B cell (primary cell): ENCODE results near the gene RNF213. TPM values are rescaled to one million over a fixed set of nuclear protein-coding genes. Genes with fewer than 3 reads are reported as not detected.

Source experiments
- ATAC-seq: fragments of 200-7000 bp; cut with Tn5 transposase; one replicate; pipeline ENCODE4 v1.10.0; 2021; ENCODE audit warnings: low read depth, mild to moderate bottlenecking, moderate number of reproducible peaks, moderate library complexity
- CTCF ChIA-PET: fragments of 350-600 bp; sonication (Branson Sonifier 250); formaldehyde crosslinking; loops from one replicate; lab custom pipeline; 2021; ENCODE audit warnings: antibody characterized with exemption, inconsistent platforms; lab: Charles Lee
- POLR2A ChIA-PET: fragments of 350-600 bp; sonication (Branson Sonifier 250); formaldehyde crosslinking; loops from one replicate; lab custom pipeline; 2021; ENCODE audit warnings: antibody characterized with exemption; lab: Charles Lee
- DNase-seq: peaks from one replicate; pipeline ENCODE4 v3.0.0; 2013
- H2AFZ ChIP-seq: 2 replicates; pipeline ENCODE4 v1.6.1; 2012; ENCODE audit warnings: mild to moderate bottlenecking, low read depth, low read length; ENCODE audit not compliant: insufficient read depth, poor library complexity, severe bottlenecking
- H3K27ac ChIP-seq, 2 donors: 1 replicate in 1 of 2; 2 replicates in 1 of 2; pipeline ENCODE4 v1.5.1; 2012 to 2013; ENCODE audit warnings: low read length in 2 of 2, mild to moderate bottlenecking in 2 of 2, moderate library complexity in 1 of 2
- H3K27me3 ChIP-seq, 4 experiments: fragments of 200-600 bp in 1 of 4; sonication (generic) in 1 of 4; replicated peaks in 1 of 4; 1 replicate in 2 of 4; 2 replicates in 2 of 4; pipeline versions ENCODE4 v1.6.1 to v1.7.0; 2013 to 2016; ENCODE audit warnings: low read length in 3 of 4, mild to moderate bottlenecking in 2 of 4, mixed read lengths in 1 of 4, moderate library complexity in 1 of 4; ENCODE audit not compliant: insufficient read depth in 4 of 4, control insufficient read depth in 3 of 4; ENCODE audit errors: control extremely low read depth in 1 of 4
- H3K36me3 ChIP-seq, 2 experiments: replicated peaks in 1 of 2; 1 replicate in 1 of 2; 2 replicates in 1 of 2; pipeline versions ENCODE4 v1.6.1 to v1.7.1; 2013; ENCODE audit warnings: low read length in 1 of 2; ENCODE audit not compliant: insufficient read depth in 2 of 2, control insufficient read depth in 1 of 2; ENCODE audit errors: control extremely low read depth in 1 of 2, extremely low read depth in 1 of 2
- H3K4me1 ChIP-seq, 2 donors: fragments of 200-600 bp in 1 of 2; sonication (generic) in 1 of 2; 1 replicate in 1 of 2; 2 replicates in 1 of 2; pipeline versions ENCODE4 v1.5.1 to v1.6.1; 2013 to 2017; ENCODE audit warnings: low read length in 2 of 2; ENCODE audit not compliant: control insufficient read depth in 2 of 2, insufficient read depth in 2 of 2
- H3K4me2 ChIP-seq: replicated peaks from 2 replicates; pipeline ENCODE3; 2012; ENCODE audit warnings: mild to moderate bottlenecking, low read depth, low read length; ENCODE audit not compliant: poor library complexity, severe bottlenecking
- H3K4me3 ChIP-seq, 5 experiments: fragments of 200-600 bp in 1 of 5; sonication (generic) in 1 of 5; 1 replicate in 3 of 5; 2 replicates in 2 of 5; pipeline versions ENCODE4 v1.5.1 to v1.7.0; 2011 to 2016; ENCODE audit warnings: low read length in 4 of 5, mild to moderate bottlenecking in 4 of 5, low read depth in 2 of 5, control low read depth in 1 of 5, moderate library complexity in 1 of 5; ENCODE audit not compliant: insufficient read depth in 1 of 5; ENCODE audit errors: control extremely low read depth in 1 of 5, extremely low read depth in 1 of 5
- H3K79me2 ChIP-seq: fragments of 200-600 bp; sonication (generic); one replicate; pipeline ENCODE4 v1.6.0; 2016; ENCODE audit warnings: low read length; ENCODE audit not compliant: control insufficient read depth, insufficient read depth
- H3K9ac ChIP-seq: fragments of 200-600 bp; sonication (generic); 2 replicates; pipeline ENCODE4 v1.6.1; 2017; ENCODE audit warnings: mild to moderate bottlenecking, low read length, moderate library complexity
- H3K9me3 ChIP-seq, 3 donors: one replicate each; pipeline versions ENCODE4 v1.6.1 to v1.7.1; 2013; ENCODE audit warnings: low read length in 2 of 3; ENCODE audit not compliant: control insufficient read depth in 2 of 3, insufficient read depth in 1 of 3; ENCODE audit errors: control extremely low read depth in 1 of 3
- H4K20me1 ChIP-seq: 2 replicates; pipeline ENCODE4 v1.6.0; 2012; ENCODE audit warnings: mild to moderate bottlenecking, low read length; ENCODE audit not compliant: insufficient read depth, control insufficient read depth, poor library complexity, severe bottlenecking
- H3K27ac Mint-ChIP-seq: one replicate; pipeline ENCODE4 v1.8.0; 2021; ENCODE audit warnings: mixed read lengths
- H3K27me3 Mint-ChIP-seq: one replicate; pipeline ENCODE4 v1.8.0; 2021; ENCODE audit warnings: mixed read lengths
- H3K4me1 Mint-ChIP-seq: one replicate; pipeline ENCODE4 v1.8.0; 2021; ENCODE audit warnings: mixed read lengths
- H3K4me3 Mint-ChIP-seq: one replicate; pipeline ENCODE4 v1.8.0; 2021; ENCODE audit warnings: mixed read lengths
- H3K9me3 Mint-ChIP-seq: one replicate; pipeline ENCODE4 v1.8.0; 2022; ENCODE audit warnings: mixed read lengths; ENCODE audit not compliant: insufficient read depth
- CTCF ChIP-seq: fragments of 200-600 bp; IDR thresholded peaks from one replicate; pipeline ENCODE4 v1.8.0; 2022; ENCODE audit warnings: antibody characterized with exemption, mild to moderate bottlenecking
- EZH2 ChIP-seq: IDR thresholded peaks from 2 replicates; pipeline ENCODE4 v1.6.1; 2012; ENCODE audit warnings: borderline replicate concordance, low read depth, mild to moderate bottlenecking, moderate library complexity, low read length; ENCODE audit not compliant: insufficient read depth, poor library complexity, severe bottlenecking
- WGBS: methylation state at CpG from one replicate; pipeline ENCODE4 v1.1.5; 2013; ENCODE audit warnings: missing lambda C conversion rate; ENCODE audit not compliant: insufficient coverage; 5-methylcytosine and 5-hydroxymethylcytosine counted together
- intact Hi-C: fragments of 100-400 bp; cut with micrococcal nuclease; formaldehyde crosslinking; loops from one replicate; pipeline ENCODE4 v1.10.0; 2022
- polyA plus RNA-seq: library from polyadenylated mRNA; depleted of rRNA; stranded (reverse); fragments of >200 nt; gene quantifications from 2 replicates; pipeline ENCODE4 v1.2.3, GENCODE V29; 2012
- total RNA-seq, 2 donors: library from RNA; stranded (reverse); fragments of 120-200 nt in 1 of 2; gene quantifications; 1 replicate in 1 of 2; 2 replicates in 1 of 2; pipeline versions ENCODE4 v1.2.3 to v1.2.4, GENCODE V29; 2013 to 2022

Gene RNF213
- total and polyA plus RNA-seq, 2 donors (not counting 1 experiment from before 2014, with no cell fraction given), result 121 to 287 TPM

- Mint-ChIP-seq H3K4me1 (no peaks in the 10 kb centered on the region), H3K27me3 (no peaks in the 10 kb centered on the region), H3K9me3 (no peaks in the 10 kb centered on the region), H3K27ac (no peak overlapping the region), H3K4me3 (no peak overlapping the region)
- Histone ChIP-seq H3K9ac (no peak overlapping the region), H3K9me3 (no peaks in the 10 kb centered on the region), H3K4me1 (no peaks in the 10 kb centered on the region), H3K4me3 (no peak overlapping the region), H3K79me2 (no peaks in the 10 kb centered on the region), H3K36me3 (peaks cover 9 to 95% of the 10 kb centered on the region in 2 experiments), H3K4me2 (no peak overlapping the region), H4K20me1 (no peaks in the 10 kb centered on the region), H2AFZ (no peak overlapping the region), H3K27ac (no peak overlapping the region), H3K27me3 (no peaks in the 10 kb centered on the region)
- ChIA-PET POLR2A (no interaction called here), CTCF (interaction anchor here (2.1 kb wide), 1 partner anchor 10 kb away, joined by 6 read pairs; no protein-coding TSS in a partner anchor)
- intact Hi-C loops, result no loop called here
- DNase-seq (no peak), ATAC-seq (no peak)
- TF ChIP-seq EZH2, result no peak
- no peak for TF ChIP-seq CTCF
- WGBS, result over 99% methylated on average over 9 of the region's 11 CpGs
These were observed 111.8 kb downstream of the RNF213 start for GRCh38 chr17:80372456-80372855.

- Histone ChIP-seq H3K9me3 (no peaks in the 10 kb centered on the region), H3K9ac (no peak overlapping the region), H3K79me2 (no peaks in the 10 kb centered on the region), H4K20me1 (no peaks in the 10 kb centered on the region), H3K36me3 (peaks cover 9 to 95% of the 10 kb centered on the region in 2 experiments), H3K27ac (no peak overlapping the region), H2AFZ (no peak overlapping the region), H3K4me3 (no peak overlapping the region), H3K27me3 (no peaks in the 10 kb centered on the region), H3K4me2 (no peak overlapping the region), H3K4me1 (no peaks in the 10 kb centered on the region)
- no peak overlapping the region for H3K27ac Mint-ChIP-seq
- ChIA-PET CTCF (no interaction called here), POLR2A (no interaction called here)
- WGBS, result over 99% methylated on average over 12 of the region's 18 CpGs
- H3K9me3 Mint-ChIP-seq, result no peaks in the 10 kb centered on the region
- no peaks in the 10 kb centered on the region for H3K27me3 Mint-ChIP-seq
- intact Hi-C loops, result no loop called here
- TF ChIP-seq CTCF, result no peak
- TF ChIP-seq EZH2, result no peak
- H3K4me3 Mint-ChIP-seq, result no peak overlapping the region
- ATAC-seq, result no peak
- DNase-seq, result no peak
- no peaks in the 10 kb centered on the region for H3K4me1 Mint-ChIP-seq
These were observed 112.4 kb downstream of the RNF213 start for GRCh38 chr17:80372922-80373570.
